Stimulated activated CD8-positive, alpha-beta memory T cell treated with anti-CD3 and anti-CD28 coated beads, Interleukin-12 subunit alpha, Interleukin-12 subunit beta, amount 100 ng/mL, for 4 hours (primary cell): ENCODE measurements around the gene SDC4.

Experiments used
- DNase-seq: peaks from one replicate; pipeline ENCODE4 v3.0.0-alpha.2; 2020; ENCODE audit warnings: low read depth

SDC4 gene

DNA sequence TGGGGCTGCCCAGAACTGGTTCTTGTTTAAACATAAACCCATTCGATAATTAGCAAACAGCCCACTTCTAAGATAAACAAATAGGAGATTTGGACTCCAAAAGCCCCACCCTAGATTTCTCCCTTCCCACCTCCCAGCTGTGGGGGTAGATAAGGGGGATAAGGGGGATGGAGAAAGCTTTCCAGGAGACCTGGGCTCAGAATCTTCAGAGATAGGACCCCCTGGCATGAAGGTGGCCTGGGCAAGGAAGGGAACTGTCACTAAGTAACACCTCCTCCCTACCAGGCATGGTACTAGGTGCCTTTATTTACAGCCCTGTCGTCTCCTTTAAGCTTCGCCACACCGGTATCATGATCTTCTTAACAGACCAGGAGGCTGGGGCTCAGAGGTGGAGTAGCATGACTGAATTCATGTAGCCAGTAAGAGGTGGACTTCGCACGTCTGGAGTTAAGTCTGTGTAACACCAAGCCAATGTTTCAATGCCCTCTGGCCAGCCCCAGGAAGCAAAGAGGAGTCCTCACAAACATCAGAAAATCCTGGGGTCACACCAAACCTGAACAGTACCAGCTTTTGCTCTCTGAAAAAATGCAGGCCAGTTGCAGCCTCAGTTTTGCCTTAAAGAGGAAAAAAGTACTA, 4.6 kb downstream of the SDC4 start:
- no peak for DNase-seq

DNA sequence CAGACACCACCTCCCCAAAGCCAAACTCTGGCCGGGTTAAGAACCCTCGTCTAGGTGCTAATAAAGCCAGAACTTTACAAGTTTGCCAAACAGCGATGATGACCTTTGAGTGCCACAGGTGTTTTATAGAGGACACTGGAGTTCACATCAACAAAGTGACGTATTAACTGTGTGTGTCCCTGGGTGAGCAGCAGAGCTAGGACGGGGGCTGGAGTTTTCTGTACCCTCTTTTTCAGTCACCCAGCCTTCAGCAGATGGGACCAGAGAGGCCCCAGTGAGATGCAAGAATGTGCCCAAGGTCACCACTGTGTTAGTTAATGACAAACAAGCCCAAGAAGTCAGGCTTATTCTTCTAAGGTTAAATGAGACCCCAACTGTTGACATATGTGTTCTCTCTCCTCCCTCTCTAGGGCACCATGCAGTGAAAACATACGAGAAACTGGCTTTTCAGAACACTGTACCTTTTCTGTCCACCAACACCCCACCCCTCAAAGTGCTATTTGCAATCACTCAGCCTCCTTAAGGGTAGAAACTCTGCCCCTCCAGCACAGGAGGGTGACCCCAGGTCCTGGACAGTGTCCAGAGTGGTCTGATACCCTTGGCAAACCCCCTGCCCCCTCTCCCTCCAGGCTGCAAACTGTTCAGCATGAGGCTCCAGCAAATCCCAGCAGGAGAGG, 5.2 kb downstream of the SDC4 start:
- DNase-seq, result no peak

DNA sequence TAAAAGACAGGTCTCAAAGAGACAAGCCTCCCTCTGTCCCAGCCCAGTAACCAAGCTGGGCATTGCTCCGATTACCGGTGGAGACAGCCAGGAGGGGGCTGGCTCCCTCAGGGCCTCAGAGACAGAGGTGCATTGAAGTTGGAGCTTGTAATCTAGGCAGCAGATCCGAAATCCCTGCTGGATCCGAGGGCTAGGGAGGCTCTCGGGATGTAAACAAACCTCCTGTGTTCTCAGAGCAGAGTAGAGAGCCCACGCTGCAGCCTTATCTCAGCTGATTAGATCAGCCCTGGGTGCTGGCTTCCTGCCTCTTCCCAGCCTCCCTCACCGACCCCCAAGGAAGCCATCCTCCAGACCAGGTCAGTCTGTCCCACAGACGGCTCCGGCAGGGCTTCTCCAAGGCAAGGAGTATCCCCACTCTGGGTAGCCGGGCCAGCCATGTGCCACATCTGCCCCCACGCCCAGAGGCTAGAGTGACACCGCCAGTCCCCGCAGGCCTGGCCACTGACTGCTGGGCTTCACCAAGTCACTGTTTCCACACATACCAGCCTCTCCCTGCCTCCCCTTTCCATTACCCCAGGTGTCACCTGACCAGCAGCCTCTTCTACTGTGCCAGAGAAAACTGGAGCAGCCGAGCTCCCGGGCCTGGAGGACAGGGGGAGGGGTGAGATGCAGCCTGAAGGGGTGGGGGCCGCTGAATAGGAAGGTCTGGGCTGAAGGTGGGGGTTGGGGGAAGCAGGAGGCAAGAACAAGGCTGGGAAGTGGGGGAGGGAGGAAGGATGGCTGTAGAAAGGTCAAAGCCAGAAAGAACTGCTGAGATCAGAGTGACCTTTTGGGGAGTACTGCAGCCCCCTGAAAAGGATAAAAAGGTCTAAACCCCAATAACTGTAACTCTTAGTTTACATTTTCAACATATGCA, 6.0 kb downstream of the SDC4 start:
- DNase-seq, result no peak

DNA sequence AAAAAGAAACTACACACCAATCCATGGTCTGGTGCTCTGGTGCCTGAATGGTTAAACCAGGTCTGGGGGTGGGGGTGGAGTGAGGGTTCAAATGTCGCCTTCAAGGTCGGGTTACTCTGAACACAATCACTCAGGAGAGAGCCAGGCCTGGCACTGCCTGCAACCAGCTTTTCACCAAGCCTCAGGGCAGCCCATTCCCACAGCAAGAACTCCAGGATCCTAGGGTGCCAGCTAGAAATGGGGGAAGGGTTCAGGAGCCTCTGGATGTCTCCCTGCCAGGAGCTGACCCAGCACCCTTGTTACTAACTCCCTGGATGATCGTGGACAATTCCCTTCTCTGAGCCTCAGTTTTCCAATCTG, 6.7 kb downstream of the SDC4 start:
- no peak for DNase-seq

DNA sequence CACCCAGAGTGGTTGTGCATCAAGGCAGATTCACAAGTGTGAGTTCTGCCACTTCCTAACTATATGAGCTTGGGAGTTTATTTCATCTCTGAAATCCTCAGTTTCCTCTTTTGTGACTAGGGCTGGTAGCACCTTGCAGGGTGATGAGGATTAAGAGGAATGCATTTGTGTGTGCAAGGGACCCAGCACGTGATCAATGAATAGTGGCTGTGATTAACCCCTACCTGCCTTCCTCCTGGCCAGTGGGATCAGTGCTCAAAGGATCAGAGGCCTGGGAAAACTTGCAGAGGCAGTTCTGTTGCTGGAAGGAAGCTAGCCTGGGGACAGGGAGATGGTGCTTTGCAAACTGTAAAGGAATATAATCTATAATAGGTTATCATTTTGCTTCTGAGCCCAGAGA, 7.3 kb downstream of the SDC4 start:
- DNase-seq, result no peak

DNA sequence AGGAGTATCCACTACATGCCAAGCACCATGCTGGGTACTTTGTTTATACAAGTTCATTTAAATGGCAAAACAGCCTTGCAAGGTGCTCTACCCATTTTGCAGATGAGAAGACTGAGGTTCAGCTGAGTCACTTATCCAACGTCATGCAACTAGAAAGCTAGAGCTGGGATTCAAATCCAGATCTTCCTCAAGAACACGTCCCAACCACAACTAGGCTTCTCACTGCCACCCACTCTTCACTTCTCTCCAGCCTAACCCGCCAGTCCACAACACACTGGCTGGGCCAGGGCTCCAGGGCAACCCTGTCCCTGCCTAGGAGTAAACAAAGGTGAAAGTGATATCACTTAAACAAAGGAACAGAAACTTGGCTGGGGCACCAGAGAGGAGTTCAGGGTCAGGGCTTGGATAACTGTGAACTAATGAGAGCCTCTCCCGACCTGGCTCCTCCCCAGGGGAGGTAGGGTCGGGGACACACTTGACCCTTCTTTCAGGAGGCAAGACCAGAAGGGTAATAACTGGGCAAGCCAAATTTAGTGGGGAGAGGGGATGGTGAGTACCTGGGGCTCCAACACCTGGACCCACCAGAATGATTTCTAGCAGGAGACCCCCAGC, 7.9 kb downstream of the SDC4 start:
- no peak for DNase-seq

DNA sequence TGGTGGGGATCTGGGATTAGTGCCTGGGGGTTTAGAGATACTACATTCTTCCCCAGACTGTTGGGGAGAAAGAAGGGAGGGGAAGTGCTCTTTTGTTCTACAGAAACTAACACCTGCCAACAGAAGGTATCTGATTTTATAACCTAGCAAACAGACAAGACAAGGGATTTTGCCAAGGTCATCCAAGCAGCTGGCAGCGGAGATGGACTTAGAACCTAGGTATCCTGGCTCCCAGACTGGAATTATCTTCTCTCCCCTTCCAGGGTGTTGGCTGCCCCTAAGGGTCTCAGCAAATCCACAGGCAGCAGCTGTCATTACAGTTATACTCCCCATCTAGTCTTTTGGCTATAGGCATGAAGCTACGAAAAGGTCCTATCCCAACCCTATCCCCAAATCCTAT, 8.4 kb downstream of the SDC4 start:
- no peak for DNase-seq

DNA sequence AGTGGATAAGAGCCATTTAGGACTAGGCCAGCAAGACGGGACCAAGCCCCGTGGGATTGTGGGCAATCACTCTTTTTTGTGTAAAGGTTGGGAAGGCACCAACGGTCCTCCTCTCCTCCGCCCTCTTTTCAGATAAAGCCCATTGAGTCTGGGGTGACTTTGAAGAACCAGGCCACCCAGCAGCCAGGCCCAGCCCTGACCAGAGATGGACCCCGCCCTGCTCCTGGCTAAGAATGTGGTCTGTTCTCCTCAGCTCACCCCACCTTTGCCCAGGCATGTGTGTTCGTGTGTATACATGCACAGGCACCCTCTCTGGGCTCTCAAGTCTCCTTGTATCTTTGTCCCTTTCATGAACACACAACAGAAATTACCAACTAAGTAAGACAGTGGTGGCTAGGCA, 9.1 kb downstream of the SDC4 start:
- no peak for DNase-seq

DNA sequence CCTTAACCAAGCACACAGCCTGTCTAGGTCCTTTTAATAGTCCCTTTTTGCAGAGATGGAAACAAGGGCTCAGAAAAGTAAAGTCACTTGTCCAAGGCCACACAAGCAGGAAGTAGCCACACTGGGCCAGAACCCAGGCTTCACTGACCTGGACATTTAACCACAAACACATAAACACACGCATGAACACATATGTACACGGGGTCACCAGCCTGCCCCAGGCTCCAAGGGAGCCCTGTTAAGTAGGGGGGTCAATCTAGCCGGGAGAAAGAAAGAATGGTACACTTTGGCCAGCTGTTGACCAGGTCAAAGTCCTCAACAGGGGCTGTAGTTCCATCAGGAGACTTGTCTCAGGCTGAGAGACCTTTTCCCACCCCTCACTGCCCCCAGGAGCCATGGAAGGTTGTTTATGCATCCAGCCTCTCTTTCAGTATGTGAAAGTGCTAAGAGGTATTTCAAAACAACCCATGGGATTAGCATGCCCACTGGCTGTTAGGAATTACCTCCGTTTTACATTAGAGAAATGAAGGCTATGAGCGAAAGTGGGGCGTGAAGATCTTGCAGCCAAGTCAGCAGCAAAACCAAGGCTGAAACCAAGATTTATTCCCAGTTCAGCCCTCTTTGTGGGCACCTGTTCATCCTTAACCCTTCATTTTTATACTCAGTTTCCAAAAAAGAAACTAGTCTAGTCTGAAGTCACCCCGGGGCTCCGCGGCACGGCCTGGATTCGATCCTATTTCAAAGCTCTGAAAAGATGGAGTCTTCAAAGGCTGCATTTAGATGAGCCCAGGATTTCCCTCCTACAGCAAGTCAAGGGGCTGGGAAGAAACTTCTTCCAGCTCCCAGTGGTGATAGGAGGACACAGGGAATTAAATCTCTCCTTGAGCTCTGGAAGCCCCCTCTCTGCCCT, 9.8 kb downstream of the SDC4 start:
- DNase-seq, result no peak

DNA sequence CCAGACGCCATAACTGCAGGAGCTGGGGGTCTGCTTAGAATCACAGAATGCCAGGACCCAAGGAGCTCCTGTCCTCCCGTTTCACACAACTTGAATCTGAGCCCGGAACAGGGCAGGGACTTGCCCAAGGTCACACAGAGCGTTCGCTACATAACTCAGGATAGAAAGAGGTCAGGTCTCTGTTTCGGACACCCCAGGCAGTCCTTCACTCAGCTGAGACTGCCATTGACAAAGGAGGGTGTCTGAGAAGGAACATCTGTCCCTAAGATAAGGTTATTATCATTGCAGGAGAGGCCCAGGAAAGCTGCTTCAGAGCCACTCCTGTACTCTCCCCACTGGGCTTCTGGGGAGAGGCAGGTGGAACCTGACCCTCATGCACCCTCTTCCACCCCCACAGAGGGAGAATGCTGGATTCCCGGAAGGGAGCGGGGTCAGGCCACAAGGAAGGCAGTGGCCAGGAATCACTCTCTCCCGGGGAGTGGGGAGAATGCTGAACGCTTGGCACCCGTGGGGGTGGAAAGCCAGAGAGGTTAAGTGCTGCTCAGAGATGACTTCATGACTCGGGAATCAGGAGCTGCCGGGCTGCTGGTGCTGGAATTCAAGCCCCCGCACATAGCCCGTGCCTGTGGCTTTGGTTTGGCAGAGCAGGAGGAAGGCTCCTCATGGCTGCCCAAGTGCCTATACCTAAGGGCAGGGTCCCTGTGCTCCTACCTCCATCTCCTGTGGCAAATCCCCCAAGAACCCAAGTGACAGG, 10.7 kb downstream of the SDC4 start:
- DNase-seq, result no peak

DNA sequence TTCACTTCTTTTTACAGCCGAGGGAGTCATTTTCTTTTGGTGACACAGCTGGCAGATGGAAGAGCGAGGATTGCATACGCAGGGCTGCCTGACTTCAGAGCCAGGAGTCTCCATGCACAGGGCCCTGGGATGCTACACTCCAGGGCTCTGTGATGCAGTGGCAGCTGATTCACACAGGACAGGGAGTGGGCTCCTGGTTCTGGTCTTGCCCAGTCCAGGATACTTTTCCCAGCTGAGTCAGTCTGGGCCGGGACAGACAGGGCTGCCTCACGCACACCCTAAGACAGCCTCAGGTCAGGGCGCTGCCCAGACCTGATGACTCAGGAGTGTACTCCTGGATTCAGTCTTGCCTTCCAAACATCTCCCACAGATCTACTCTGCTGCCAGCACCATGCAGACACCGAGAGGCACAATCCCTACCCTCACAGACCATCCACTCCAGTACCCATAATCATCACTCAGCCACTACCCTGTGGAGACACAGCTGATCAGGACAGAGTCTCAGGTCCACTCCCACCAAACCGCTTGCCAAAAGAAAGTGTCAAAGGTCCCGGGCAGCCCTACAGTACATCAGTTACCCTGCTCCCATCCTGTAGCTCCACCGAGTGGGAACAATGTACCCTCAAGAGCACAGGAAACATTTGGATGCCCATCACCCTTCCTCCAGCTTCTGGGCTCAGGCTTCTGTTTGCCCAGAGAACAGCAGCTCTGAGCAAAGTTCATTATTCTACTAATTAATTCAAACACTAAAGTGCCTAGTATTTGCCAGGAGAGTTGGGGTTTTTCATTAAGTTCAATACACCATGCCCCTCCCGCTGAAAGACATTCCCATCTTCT, 11.5 kb downstream of the SDC4 start:
- DNase-seq, result no peak

DNA sequence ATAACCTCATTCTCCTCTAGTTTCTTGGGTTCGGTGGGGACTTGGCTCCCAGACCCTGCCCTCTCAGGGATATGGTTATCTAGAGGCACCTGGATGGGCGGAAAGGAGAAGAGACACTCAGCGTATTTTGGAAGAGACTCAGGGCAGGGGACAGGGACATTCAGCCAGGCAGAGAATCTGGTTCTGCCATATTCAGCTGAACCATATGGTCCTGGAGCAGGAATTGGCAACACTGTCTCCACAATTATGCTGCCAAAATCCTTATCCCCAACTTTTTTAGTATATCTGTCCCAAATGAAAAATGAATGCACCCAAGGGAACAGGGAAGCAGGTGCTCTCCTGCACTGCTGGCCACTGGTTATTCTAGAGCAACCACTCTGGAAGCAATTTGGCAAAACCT, 17.7 kb downstream of the SDC4 start:
- DNase-seq, result no peak

DNA sequence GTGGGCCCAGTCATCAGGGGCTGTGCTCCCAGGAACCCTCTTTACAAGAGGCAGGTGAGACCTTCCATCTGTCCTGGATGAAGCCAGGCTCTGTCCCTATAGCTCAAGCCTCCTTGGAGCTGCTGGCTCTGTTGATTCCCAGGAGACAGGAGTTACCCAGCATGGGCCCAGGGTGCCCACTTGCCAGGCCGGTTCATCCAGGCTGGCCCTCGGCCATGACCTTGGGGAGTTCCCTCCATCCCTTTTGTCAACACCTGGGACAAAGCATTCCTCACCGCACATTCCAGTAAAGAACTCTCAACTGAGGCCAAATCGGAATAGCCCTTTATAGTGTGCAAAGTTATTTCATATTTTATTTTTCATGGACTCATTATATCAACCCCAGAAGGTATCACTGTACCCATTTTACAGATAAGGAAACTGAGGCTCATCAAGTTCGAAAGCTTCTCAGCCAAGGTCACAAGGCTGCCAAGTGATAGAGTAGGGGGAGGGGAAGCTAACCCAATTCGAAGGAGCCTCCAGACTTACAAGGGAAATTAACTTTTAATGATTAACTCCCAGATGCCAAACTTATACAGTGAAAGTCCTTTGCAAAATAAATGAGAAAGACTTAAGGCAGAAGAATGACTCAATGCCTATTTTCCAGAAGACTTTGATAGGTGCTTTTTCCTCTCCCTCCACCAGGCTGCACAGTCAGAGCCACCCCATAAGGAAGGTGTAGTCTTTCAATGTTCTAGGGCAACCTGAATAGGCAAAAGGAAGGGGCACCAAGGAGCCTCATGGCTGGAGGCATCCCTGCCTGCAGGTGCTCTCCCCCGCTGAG, 18.5 kb downstream of the SDC4 start:
- no peak for DNase-seq

DNA sequence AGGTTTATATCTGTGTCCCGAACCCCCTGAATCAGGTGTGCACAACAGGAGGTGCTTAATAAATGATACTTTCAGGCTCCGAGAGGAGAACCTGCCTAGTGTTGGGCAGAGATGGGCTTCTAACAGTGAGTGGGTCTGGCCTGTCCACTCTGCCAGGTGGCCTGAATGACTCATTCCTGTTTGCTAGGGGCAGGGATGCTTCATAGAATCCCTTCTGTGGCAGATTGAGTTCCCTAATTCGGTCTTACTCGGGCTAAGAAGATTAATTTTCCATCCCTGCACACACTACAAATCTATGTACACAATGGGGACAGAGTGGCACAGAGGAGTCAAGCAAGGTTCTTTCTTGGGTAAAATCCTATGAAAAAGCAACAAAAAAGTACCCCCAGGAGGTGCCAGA, 19.8 kb downstream of the SDC4 start:
- no peak for DNase-seq

DNA sequence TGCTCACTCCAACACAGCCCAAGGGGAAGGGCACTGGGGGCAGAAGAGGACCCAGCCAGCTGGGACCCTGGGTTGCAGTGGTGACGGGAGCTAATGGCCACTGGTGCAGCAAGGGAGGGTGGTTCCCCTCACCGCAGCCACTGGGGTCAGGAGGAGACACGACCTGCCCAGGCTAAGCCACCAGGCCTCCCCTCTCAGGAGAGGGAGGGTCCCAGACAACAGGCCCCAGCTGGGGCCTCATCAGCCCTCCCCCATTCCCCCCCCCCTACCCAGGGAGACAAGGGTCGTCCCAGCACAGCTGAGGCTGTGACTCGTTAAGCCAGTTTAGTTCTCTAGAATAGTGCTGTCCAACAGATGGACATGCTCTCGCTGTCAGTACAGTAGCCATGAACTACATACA, 22.9 kb downstream of the SDC4 start:
- no peak for DNase-seq

DNA sequence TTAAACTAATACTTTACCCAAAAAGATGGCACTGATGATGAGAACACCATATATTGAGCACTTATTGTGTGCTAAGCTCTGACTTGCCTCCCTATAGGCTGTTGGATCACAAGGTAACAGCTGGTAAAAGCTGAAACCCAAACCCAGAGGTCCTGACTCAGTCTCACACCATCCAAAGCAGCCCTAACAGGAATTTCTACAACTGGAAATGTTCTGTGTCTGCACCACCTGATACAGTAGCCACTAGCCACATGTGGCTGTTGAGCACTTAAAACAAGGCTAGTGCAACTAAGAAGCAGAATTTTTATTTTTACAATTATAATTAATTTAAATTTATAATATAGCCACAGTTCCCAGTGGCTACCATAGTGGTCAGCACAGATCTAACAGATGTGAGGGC, 24.5 kb downstream of the SDC4 start:
- DNase-seq, result no peak

DNA sequence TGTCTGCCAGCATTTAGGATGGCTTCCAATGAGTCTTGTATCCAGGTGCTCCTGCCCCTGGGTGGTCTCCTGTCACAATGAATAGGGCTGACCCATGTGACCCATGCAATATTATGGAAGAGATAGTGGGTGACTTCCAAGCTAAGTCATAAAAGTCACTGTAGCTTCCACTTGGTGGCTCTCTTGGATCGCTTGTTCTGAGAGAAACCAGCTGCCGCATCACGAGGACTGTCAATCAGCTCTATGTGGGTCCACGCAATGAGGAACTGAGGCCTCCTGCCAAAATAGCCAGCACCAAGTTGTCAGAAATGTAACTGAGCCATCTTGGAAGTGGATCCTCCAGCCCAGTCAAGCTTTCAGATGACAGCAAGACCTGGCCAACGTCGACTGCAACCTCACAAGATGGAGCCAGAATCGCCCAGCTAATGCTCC, 25.3 kb downstream of the SDC4 start:
- no peak for DNase-seq

DNA sequence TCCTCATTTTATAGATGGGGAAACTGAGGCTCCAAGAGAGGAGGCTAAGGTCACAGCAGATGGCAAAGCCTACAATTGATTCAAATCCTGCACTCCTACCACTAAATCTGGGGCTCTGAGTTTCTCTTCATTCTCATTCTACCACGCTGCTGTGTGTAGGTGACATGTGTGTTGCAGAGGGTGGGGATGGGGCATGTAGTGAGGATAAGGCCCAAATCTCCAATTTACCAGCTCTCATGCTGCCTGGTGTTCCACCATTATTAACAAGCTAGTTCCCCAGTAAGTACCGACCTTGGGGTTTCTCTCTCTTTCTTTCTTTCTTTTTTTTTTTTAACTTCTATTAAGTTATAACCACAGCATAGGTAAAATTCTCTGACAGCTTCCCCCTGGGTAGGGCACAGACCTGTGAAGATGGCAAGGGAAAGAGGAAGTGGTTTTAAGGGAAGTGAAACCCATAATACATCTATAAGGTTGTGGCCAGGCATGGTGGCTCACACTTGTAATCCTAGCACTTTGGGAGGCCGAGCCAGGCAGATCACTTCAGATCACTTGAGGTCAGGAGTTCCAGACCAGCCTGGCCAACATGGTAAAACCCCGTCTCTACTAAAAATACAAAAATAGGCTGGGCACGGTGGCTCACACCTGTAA, 27.2 kb downstream of the SDC4 start:
- no peak for DNase-seq

DNA sequence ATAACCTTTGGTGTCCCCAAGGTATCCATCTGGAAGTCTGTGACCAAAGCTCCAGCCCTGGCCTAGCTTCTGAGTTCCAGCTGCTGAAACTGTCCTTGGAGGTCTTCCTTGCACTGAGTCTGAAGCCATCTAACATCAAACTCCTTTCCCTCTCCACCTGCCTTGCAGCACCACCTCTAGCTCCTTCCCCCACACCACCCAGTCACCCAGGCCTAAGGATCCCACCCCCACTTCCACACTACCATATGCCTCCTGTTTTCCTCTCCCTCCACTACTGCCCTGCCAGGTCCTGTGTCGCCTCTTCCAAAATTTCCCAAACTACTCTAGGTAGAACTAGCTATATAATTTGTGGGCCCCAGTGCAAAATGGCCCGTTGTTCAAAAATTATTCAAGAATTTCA, 29.3 kb downstream of the SDC4 start:
- no peak for DNase-seq
